IPS DF 19.7 (cell line): ENCODE measurements around the gene FRMD7.
A peak's percentile ranks its signal among the peaks of the same experiment; 100 is the strongest.
"Not testable (repeated sequence)": the region's sequence is repeated elsewhere in the genome, so short reads cannot be mapped to it uniquely, and the experiment has no call there.

Source experiments
- DNase-seq: peaks from one replicate; pipeline ENCODE4 v3.0.0-alpha.2; 2013; ENCODE audit warnings: low read depth, low spot score

Gene FRMD7

GRCh38 chrX:132092439-132093065 lies 35.3 kb downstream of the FRMD7 start:
- peak; percentile 40 for DNase-seq

GRCh38 chrX:132090403-132091159 lies 37.2 kb downstream of the FRMD7 start:
- DNase-seq: no peak

- no peak for DNase-seq
These were observed 39.0 kb downstream of the FRMD7 start for GRCh38 chrX:132088864-132089263.

GRCh38 chrX:132086672-132087071 lies 41.1 kb downstream of the FRMD7 start:
- no peak for DNase-seq

GRCh38 chrX:132085786-132086185 lies 42.0 kb downstream of the FRMD7 start:
- no peak for DNase-seq

GRCh38 chrX:132077912-132078311 lies 49.9 kb downstream of the FRMD7 start:
- DNase-seq: no peak

GRCh38 chrX:132077414-132077813 lies 50.4 kb downstream of the FRMD7 start:
- DNase-seq: no peak

GRCh38 chrX:132071254-132071653 lies 56.6 kb downstream of the FRMD7 start:
- no peak for DNase-seq

GRCh38 chrX:132068405-132068804 lies 59.4 kb downstream of the FRMD7 start:
- no peak for DNase-seq

- no peak for DNase-seq
These were observed 64.0 kb downstream of the FRMD7 start for GRCh38 chrX:132063862-132064261.

- DNase-seq: no peak
These were observed 64.5 kb downstream of the FRMD7 start for GRCh38 chrX:132063334-132063733.

- no peak for DNase-seq
These were observed 67.8 kb downstream of the FRMD7 start for GRCh38 chrX:132059973-132060540.

GRCh38 chrX:132058975-132059374 lies 68.8 kb downstream of the FRMD7 start:
- DNase-seq: no peak

- DNase-seq: no peak
These were observed 69.8 kb downstream of the FRMD7 start for GRCh38 chrX:132058050-132058449.

- not testable (repeated sequence) for DNase-seq
These were observed 76.0 kb downstream of the FRMD7 start for GRCh38 chrX:132051778-132052177.

- DNase-seq: no peak
These were observed 81.3 kb downstream of the FRMD7 start for GRCh38 chrX:132046533-132046932.

- DNase-seq: no peak
These were observed 82.4 kb downstream of the FRMD7 start for GRCh38 chrX:132045456-132045855.

GRCh38 chrX:132044953-132045352 lies 82.9 kb downstream of the FRMD7 start:
- no peak for DNase-seq

GRCh38 chrX:132043977-132044376 lies 83.8 kb downstream of the FRMD7 start:
- no peak for DNase-seq

- DNase-seq: no peak
These were observed 86.8 kb downstream of the FRMD7 start for GRCh38 chrX:132041015-132041414.

- DNase-seq: no peak
These were observed 87.8 kb downstream of the FRMD7 start for GRCh38 chrX:132040066-132040465.

GRCh38 chrX:132037479-132037993 lies 90.3 kb downstream of the FRMD7 start:
- no peak for DNase-seq

GRCh38 chrX:132034648-132035047 lies 93.2 kb downstream of the FRMD7 start:
- DNase-seq: no peak
